AG09319 (cell line): ENCODE results near the gene CHURC1.

Experiments used
- DNase-seq: peaks from one replicate; pipeline ENCODE4 v3.0.0-alpha.2; 2010; ENCODE audit warnings: low read depth; ENCODE audit errors: extremely low read depth
- CTCF ChIP-seq: IDR thresholded peaks from 2 replicates; pipeline ENCODE4 v1.5.1; 2011; ENCODE audit warnings: low read depth, mild to moderate bottlenecking, inconsistent platforms, low read length, moderate library complexity

Gene CHURC1

GRCh38 chr14:64871344-64871743 lies 42.9 kb upstream of the CHURC1 start:
- no peak for DNase-seq
- no peak for TF ChIP-seq CTCF

GRCh38 chr14:64873506-64874219 lies 40.6 kb upstream of the CHURC1 start:
- TF ChIP-seq CTCF = no peak
- no peak for DNase-seq

GRCh38 chr14:64875350-64875749 lies 38.9 kb upstream of the CHURC1 start:
- TF ChIP-seq CTCF = no peak

DNA sequence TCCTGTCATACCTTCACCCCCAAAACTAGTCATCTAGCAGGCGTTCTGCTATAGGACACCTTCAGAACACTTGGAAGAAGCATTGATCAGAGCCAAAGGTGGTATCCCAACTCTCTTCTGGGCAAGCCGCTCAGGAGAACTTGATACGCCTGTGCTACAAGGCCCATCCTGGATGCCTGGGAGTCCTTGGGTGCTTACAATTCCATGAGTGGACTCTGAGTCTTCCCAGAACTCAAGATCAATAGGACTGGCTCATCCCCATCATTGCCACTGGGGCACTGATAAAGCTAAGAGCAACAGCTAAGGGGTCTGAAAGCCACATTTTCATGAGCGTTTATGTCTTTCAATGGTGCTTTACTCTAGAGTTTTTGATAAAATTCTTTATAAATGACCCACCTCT lies 36.4 kb upstream of the CHURC1 start:
- TF ChIP-seq CTCF = no peak
- DNase-seq = no peak

More at GRCh38 chr14:64875350-64875749, 38.9 kb upstream of the CHURC1 start:
- DNase-seq = no peak

DNA sequence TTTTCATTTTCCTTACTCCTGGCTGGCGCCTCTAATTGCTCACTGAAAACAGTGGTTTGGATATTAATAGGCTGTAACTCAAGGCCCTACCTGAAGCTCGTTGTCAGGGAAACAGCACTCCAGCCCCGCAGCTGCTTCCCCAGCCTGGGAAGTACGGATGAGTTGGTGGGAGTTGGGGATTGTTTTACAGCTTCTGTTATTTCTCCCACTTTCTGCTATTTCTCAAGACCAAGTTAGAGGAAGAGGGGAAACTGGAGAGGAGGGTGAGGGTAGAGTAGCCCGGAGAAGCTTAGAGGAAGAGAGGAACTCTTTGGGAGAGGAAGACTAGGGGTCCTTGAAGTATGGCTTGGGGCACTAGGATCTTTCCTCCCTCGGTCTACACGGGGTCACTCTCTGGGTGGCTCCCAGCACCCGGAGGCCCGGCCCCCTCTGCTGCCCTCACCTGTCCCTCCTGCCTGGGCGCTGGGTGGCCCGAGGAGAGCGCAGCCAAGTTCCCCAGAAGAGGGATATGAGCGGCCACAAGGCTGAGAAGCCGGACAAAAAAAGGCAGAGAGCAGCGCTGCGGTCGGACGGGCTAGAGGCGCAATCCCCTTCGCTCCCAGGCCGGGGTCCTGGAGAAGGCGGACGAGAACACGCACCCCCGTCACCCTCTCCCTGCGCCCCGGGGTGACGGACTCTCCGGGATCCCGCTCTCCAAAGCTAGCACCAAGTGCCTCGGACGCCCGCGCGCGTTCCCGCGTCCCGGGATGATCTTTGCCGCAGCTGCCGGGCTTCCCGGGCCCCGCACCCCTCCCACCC lies 35.2 kb upstream of the CHURC1 start:
- TF ChIP-seq CTCF = no peak
- DNase-seq = no peak

- no peak for DNase-seq
- no peak for TF ChIP-seq CTCF
These were observed 34.5 kb upstream of the CHURC1 start, which contains the start of gene SPTB for GRCh38 chr14:64879635-64880220. SPTB (minus strand) TSS chr14:64879907; CDS start chr14:64823094, 56,813 bp downstream.
